T-helper 2 cell (primary cell): ENCODE data around the gene KLHDC7B.

Source experiments
- DNase-seq, 5 experiments: peaks; one replicate each; pipeline versions ENCODE4 v3.0.0 to v3.0.0-alpha.2; 2012 to 2022
- total RNA-seq, 2 donors: gene quantifications; one replicate each; lab custom pipeline; 2026; lab: John Stamatoyannopoulos, UW

The KLHDC7B gene
- 2.5 to 2.8 reads per million in 2 donors for total RNA-seq

- DNase-seq, result peak in 1 of 5 experiments; percentile 76
These were observed at the start of gene KLHDC7B for GRCh38 chr22:50545522-50546325. KLHDC7B (plus strand) TSS chr22:50545899; CDS start chr22:50546244, 345 bp downstream.

- DNase-seq, result no peak
These were observed 48.6 kb upstream of the KLHDC7B start for GRCh38 chr22:50497093-50497492.

GRCh38 chr22:50498322-50498890 is 47.3 kb upstream of the KLHDC7B start:
- DNase-seq, result peak in 4 of 5 experiments; percentile 41 to 70 (median 50)

- DNase-seq, result no peak
These were observed 45.2 kb upstream of the KLHDC7B start for GRCh38 chr22:50500452-50500851.

GRCh38 chr22:50502096-50502495 is 43.6 kb upstream of the KLHDC7B start:
- no peak for DNase-seq

- no peak for DNase-seq
These were observed 42.8 kb upstream of the KLHDC7B start for GRCh38 chr22:50502628-50503474.

GRCh38 chr22:50503475-50504145 is 42.1 kb upstream of the KLHDC7B start:
- DNase-seq, result no peak

GRCh38 chr22:50504369-50505211 is 41.1 kb upstream of the KLHDC7B start:
- DNase-seq, result no peak

GRCh38 chr22:50505276-50505775 is 40.4 kb upstream of the KLHDC7B start:
- no peak for DNase-seq

GRCh38 chr22:50505776-50506610 is 39.7 kb upstream of the KLHDC7B start:
- DNase-seq, result no peak

GRCh38 chr22:50506611-50507420 is 38.9 kb upstream of the KLHDC7B start:
- no peak for DNase-seq

GRCh38 chr22:50507421-50507990 is 38.2 kb upstream of the KLHDC7B start, which contains the start of gene LMF2:
LMF2 (minus strand) TSS chr22:50507702; CDS start chr22:50507675, 27 bp downstream.
- DNase-seq, result peak in 4 of 5 experiments; percentile 84 to 95 (median 90)

GRCh38 chr22:50507991-50508884 is 37.5 kb upstream of the KLHDC7B start, which contains the start of gene NCAPH2:
NCAPH2 (plus strand) TSS chr22:50508224; CDS start chr22:50508338, 114 bp downstream.
- peak; percentile 94 to 97 (median 96) for DNase-seq

- DNase-seq, result no peak
These were observed 36.8 kb upstream of the KLHDC7B start for GRCh38 chr22:50508897-50509296.

- no peak for DNase-seq
These were observed 32.5 kb upstream of the KLHDC7B start for GRCh38 chr22:50513175-50513574.

GRCh38 chr22:50516068-50516467 is 29.6 kb upstream of the KLHDC7B start:
- no peak for DNase-seq

GRCh38 chr22:50516891-50517290 is 28.8 kb upstream of the KLHDC7B start:
- no peak for DNase-seq
